Neuronal stem cell (in vitro differentiated cells): ENCODE data around the gene COA1.

ENCODE experiments used
- DNase-seq: peaks from one replicate; pipeline ENCODE4 v3.0.0-alpha.2; 2013; ENCODE audit warnings: low spot score
- H2AFZ ChIP-seq: one replicate; pipeline ENCODE4 v1.6.1; 2013; ENCODE audit warnings: mild to moderate bottlenecking, low read length, inconsistent platforms
- H2AK5ac ChIP-seq: 2 replicates; pipeline ENCODE4 v1.6.1; 2013; ENCODE audit warnings: low read depth, mild to moderate bottlenecking, inconsistent platforms, low read length, moderate library complexity, mixed read lengths
- H2BK120ac ChIP-seq: 2 replicates; pipeline ENCODE4 v1.6.1; 2013; ENCODE audit warnings: low read depth, mild to moderate bottlenecking, inconsistent platforms, low read length, moderate library complexity, mixed read lengths
- H2BK12ac ChIP-seq: one replicate; pipeline ENCODE4 v1.6.1; 2013; ENCODE audit warnings: low read length, inconsistent platforms
- H2BK15ac ChIP-seq: 2 replicates; pipeline ENCODE4 v1.6.1; 2013; ENCODE audit warnings: mild to moderate bottlenecking, low read length, inconsistent platforms, mixed read lengths
- H2BK5ac ChIP-seq: one replicate; pipeline ENCODE4 v1.6.1; 2013; ENCODE audit warnings: inconsistent platforms, mild to moderate bottlenecking, low read length, moderate library complexity
- H3K14ac ChIP-seq: one replicate; pipeline ENCODE4 v1.6.1; 2013; ENCODE audit warnings: low read length, inconsistent platforms
- H3K18ac ChIP-seq: 2 replicates; pipeline ENCODE4 v1.6.1; 2013; ENCODE audit warnings: low read length, inconsistent platforms
- H3K23ac ChIP-seq: 2 replicates; pipeline ENCODE4 v1.6.1; 2013; ENCODE audit warnings: low read depth, mild to moderate bottlenecking, mixed read lengths, low read length, inconsistent platforms; ENCODE audit not compliant: poor library complexity
- H3K27ac ChIP-seq: replicated peaks from 3 replicates; pipeline ENCODE4 v1.5.1; 2013; ENCODE audit warnings: low read length, inconsistent platforms
- H3K27me3 ChIP-seq, 3 experiments: 2 replicates each; pipeline ENCODE4 v1.6.1; 2013; ENCODE audit warnings: low read length in 3 of 3, mild to moderate bottlenecking in 2 of 3, inconsistent platforms in 1 of 3, low read depth in 1 of 3, mixed read lengths in 1 of 3, moderate library complexity in 1 of 3; ENCODE audit not compliant: control insufficient read depth in 3 of 3, insufficient read depth in 3 of 3
- H3K36me3 ChIP-seq, 2 donors: replicated peaks in 1 of 2; 2 replicates each; pipeline ENCODE4 v1.6.1; 2013; ENCODE audit warnings: low read length in 2 of 2; ENCODE audit not compliant: control insufficient read depth in 2 of 2, insufficient read depth in 2 of 2
- H3K4ac ChIP-seq: 2 replicates; pipeline ENCODE4 v1.6.1; 2013; ENCODE audit warnings: inconsistent platforms, mild to moderate bottlenecking, low read length, moderate library complexity
- H3K4me1 ChIP-seq, 2 donors: 1 replicate in 1 of 2; 2 replicates in 1 of 2; pipeline ENCODE4 v1.6.1; 2013; ENCODE audit warnings: low read length in 2 of 2, low read depth in 1 of 2; ENCODE audit not compliant: control insufficient read depth in 2 of 2, insufficient read depth in 1 of 2
- H3K4me2 ChIP-seq: one replicate; pipeline ENCODE4 v1.6.1; 2013; ENCODE audit warnings: mild to moderate bottlenecking, low read length, inconsistent platforms; ENCODE audit not compliant: insufficient read depth, poor library complexity, severe bottlenecking
- H3K4me3 ChIP-seq, 2 donors: 2 replicates each; pipeline ENCODE4 v1.5.1; 2013; ENCODE audit warnings: low read length in 2 of 2, mild to moderate bottlenecking in 2 of 2, inconsistent platforms in 1 of 2, moderate library complexity in 1 of 2
- H3K79me1 ChIP-seq: one replicate; pipeline ENCODE4 v1.6.1; 2013; ENCODE audit warnings: low read depth, mild to moderate bottlenecking, inconsistent platforms, low read length, moderate library complexity
- H3K9ac ChIP-seq: one replicate; pipeline ENCODE4 v1.6.1; 2013; ENCODE audit warnings: mild to moderate bottlenecking, low read depth, low read length, inconsistent platforms; ENCODE audit not compliant: poor library complexity
- H3K9me3 ChIP-seq, 2 donors: replicated peaks in 1 of 2; 2 replicates each; pipeline versions ENCODE3 to v1.6.1; 2013; ENCODE audit warnings: low read length in 2 of 2, mild to moderate bottlenecking in 2 of 2, inconsistent platforms in 1 of 2, low read depth in 1 of 2, mixed read lengths in 1 of 2, moderate library complexity in 1 of 2; ENCODE audit not compliant: control insufficient read depth in 2 of 2, insufficient read depth in 1 of 2
- H4K8ac ChIP-seq: one replicate; pipeline ENCODE4 v1.6.1; 2013; ENCODE audit warnings: low read depth, mild to moderate bottlenecking, inconsistent platforms, low read length, moderate library complexity
- H4K91ac ChIP-seq: one replicate; pipeline ENCODE4 v1.6.1; 2013; ENCODE audit warnings: low read length, low read depth, mild to moderate bottlenecking, inconsistent platforms; ENCODE audit not compliant: poor library complexity
- WGBS, 2 donors: extraction: QIAGEN DNeasy Blood & Tissue Kit; methylation state at CpG; one replicate each; pipeline ENCODE4 v1.1.7; 2013; ENCODE audit warnings: missing lambda C conversion rate in 2 of 2, mixed read lengths in 1 of 2; ENCODE audit not compliant: insufficient read length in 2 of 2, insufficient replicate concordance in 1 of 2; ENCODE audit errors: extremely low coverage in 2 of 2; 5-methylcytosine and 5-hydroxymethylcytosine counted together

The COA1 gene

DNA sequence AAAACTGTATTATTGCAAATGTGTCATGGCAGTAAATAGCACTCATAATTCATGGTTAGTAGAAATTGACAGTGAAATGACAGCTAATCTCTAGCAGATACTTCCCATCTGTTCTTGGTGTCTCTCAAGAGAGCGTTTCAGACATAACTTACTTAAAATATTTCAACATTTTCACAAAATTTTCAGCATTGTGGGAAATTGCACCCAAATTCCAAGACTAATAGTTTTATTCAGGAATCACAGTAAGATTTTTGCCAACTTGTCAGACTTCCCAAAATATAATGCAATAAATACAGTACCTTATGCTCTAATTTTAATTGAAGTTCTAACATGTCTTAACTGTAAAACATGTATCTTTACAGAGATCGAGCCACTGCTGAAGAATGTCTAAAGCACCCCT is 105.2 kb downstream of the COA1 start:
- H2BK12ac ChIP-seq = no peak overlapping the region
- H4K8ac ChIP-seq = no peak overlapping the region
- peaks cover 3 to 89% of the 10 kb centered on the region in 2 donors for H3K36me3 ChIP-seq
- H3K27ac ChIP-seq = no peak overlapping the region
- no peak overlapping the region for H3K23ac ChIP-seq
- no peaks in the 10 kb centered on the region for H3K4me1 ChIP-seq
- H2AFZ ChIP-seq = no peak overlapping the region
- peaks cover 0 to 2% of the 10 kb centered on the region in 2 donors for H3K9me3 ChIP-seq
- WGBS, 2 donors = no CpG with 5 or more reads among the region's 2 CpGs
- no peak overlapping the region for H3K4me2 ChIP-seq
- no peak for DNase-seq
- H2BK15ac ChIP-seq = no peak overlapping the region
- H2AK5ac ChIP-seq = no peak overlapping the region
- H3K18ac ChIP-seq = no peak overlapping the region
- H2BK120ac ChIP-seq = no peak overlapping the region
- H2BK5ac ChIP-seq = no peak overlapping the region
- no peak overlapping the region for H3K4ac ChIP-seq
- no peaks in the 10 kb centered on the region for H3K79me1 ChIP-seq
- no peak overlapping the region for H4K91ac ChIP-seq
- H3K4me3 ChIP-seq = no peak overlapping the region
- H3K27me3 ChIP-seq = no peaks in the 10 kb centered on the region
- H3K9ac ChIP-seq = no peak overlapping the region
- H3K14ac ChIP-seq = no peak overlapping the region

DNA sequence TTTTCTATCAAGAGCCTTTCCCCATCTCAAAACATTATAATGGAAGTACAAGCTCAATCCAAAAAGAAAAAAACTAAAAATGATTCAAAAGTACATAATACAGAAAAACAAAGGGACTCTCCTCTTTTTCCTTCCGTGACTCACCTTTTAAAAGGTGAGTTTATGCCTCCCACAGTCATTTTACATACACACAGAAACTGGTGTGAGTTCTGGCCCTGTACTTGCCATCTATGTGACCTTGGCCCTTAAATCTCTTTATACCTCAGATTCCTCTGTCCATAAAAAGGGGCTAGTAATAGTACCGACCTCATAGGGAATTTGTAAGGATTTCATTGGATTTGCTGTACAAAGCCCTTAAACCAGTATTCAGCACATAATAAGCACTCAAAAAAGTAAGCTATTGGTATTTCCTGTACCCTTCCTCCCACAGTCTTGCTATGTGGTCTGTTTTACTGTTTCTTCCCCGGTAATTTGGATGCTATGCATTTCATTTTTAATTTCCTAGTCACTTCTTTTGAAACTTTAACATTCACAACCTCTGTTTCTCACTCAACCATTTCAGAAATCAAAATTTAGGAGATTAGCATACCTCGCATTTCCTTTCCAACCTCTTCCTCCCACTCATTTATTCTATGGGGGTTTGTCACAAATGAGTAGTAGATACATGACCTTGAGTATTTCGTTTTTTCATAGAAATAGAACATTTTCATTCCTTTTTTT is 107.4 kb downstream of the COA1 start:
- H3K27ac ChIP-seq = no peak overlapping the region
- DNase-seq = no peak
- H3K4me2 ChIP-seq = no peak overlapping the region
- H3K4me1 ChIP-seq = peaks cover 6 to 9% of the 10 kb centered on the region in 2 donors
- no peak overlapping the region for H4K8ac ChIP-seq
- H3K27me3 ChIP-seq = no peaks in the 10 kb centered on the region
- H4K91ac ChIP-seq = no peak overlapping the region
- H2BK15ac ChIP-seq = no peak overlapping the region
- H3K4me3 ChIP-seq = no peak overlapping the region
- no peak overlapping the region for H3K9ac ChIP-seq
- no peak overlapping the region for H3K14ac ChIP-seq
- H3K36me3 ChIP-seq = peaks cover 3 to 81% of the 10 kb centered on the region in 2 donors
- H3K79me1 ChIP-seq = no peaks in the 10 kb centered on the region
- peaks cover 0 to 4% of the 10 kb centered on the region in 2 donors for H3K9me3 ChIP-seq
- H2BK12ac ChIP-seq = no peak overlapping the region
- no peak overlapping the region for H3K18ac ChIP-seq
- no peak overlapping the region for H2AK5ac ChIP-seq
- H2AFZ ChIP-seq = no peak overlapping the region
- no peak overlapping the region for H3K4ac ChIP-seq
- H2BK120ac ChIP-seq = no peak overlapping the region
- no peak overlapping the region for H2BK5ac ChIP-seq
- WGBS, 2 donors = no CpG with 5 or more reads among the region's 5 CpGs
- H3K23ac ChIP-seq = no peak overlapping the region

DNA sequence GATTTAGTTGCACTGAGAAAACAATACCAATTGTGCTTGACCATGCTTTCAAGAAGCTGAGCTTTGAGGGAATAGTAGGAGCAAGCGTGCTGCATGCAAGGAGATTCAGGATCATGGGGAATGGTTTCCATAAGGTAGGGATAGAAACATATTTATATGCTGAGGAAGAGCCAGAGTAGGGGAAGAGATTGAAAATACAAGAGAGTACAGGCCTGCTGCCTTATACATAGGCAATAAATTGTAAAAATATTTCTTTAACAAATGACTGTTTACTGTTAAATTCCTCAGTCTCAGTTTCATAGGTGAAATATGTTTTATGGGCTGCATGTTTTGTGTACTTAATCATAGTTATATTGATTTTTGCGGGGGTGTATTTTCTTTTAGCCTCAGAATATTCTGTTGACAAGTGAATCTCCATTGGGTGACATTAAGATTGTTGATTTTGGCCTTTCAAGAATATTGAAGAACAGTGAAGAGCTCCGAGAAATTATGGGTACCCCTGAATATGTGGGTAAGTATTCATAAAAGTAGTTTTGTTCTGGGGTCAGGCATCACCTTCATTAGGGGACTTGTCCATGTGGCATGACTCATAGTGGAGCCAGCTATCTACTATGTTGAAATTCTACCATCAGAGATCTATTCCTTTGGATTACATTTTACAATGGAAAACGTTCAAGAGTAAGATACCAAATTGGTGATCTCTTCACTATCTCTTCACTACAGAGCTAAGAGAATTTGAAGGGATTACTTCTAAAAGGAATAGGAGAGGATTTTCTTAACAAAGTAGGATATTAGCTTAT is 109.9 kb downstream of the COA1 start:
- H3K4me1 ChIP-seq = peaks cover 6 to 9% of the 10 kb centered on the region in 2 donors
- no peak overlapping the region for H2AFZ ChIP-seq
- H3K4me3 ChIP-seq = no peak overlapping the region
- H3K79me1 ChIP-seq = no peaks in the 10 kb centered on the region
- H4K91ac ChIP-seq = no peak overlapping the region
- H3K36me3 ChIP-seq = peaks cover 0 to 67% of the 10 kb centered on the region in 2 donors
- no peak overlapping the region for H2AK5ac ChIP-seq
- no peak overlapping the region for H3K9ac ChIP-seq
- WGBS, 2 donors = no CpG with 5 or more reads among the region's 4 CpGs
- H3K27ac ChIP-seq = no peak overlapping the region
- H3K27me3 ChIP-seq = no peaks in the 10 kb centered on the region
- DNase-seq = no peak
- H2BK15ac ChIP-seq = no peak overlapping the region
- H3K9me3 ChIP-seq = peaks cover 0 to 5% of the 10 kb centered on the region in 2 donors
- no peak overlapping the region for H3K4me2 ChIP-seq
- no peak overlapping the region for H3K4ac ChIP-seq
- H2BK12ac ChIP-seq = no peak overlapping the region
- H3K18ac ChIP-seq = no peak overlapping the region
- H2BK120ac ChIP-seq = no peak overlapping the region
- H4K8ac ChIP-seq = no peak overlapping the region
- no peak overlapping the region for H2BK5ac ChIP-seq
- no peak overlapping the region for H3K23ac ChIP-seq
- H3K14ac ChIP-seq = no peak overlapping the region

DNA sequence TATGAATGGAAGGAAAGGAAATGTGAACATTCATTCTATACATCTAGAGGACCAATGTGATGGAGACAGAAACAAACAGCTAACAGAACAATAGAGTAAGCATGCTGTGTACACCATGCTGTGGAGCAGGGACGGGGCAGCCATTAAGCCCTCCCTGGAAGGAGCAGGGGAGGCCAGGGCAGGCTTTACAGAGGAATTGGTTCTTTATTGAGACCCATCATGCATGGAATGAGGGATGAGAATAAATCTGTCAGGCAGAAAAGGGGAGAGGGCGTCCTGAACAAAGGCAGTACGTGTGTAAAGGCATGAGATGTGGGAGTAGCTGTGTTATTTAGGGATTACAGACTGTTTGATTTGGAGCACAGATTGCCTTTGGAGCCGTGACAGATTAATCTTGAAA is 111.2 kb downstream of the COA1 start:
- Histone ChIP-seq H2BK120ac (no peak overlapping the region), H4K8ac (no peak overlapping the region), H3K14ac (no peak overlapping the region), H2BK12ac (no peak overlapping the region), H2BK15ac (no peak overlapping the region), H3K27me3 (no peaks in the 10 kb centered on the region), H3K4me2 (no peak overlapping the region), H3K36me3 (peaks cover 0 to 54% of the 10 kb centered on the region in 2 donors), H3K27ac (no peak overlapping the region), H3K18ac (no peak overlapping the region), H3K4me1 (peaks cover 6 to 9% of the 10 kb centered on the region in 2 donors), H3K9me3 (peaks cover 0 to 5% of the 10 kb centered on the region in 2 donors), H3K23ac (no peak overlapping the region), H3K9ac (no peak overlapping the region), H2AK5ac (no peak overlapping the region), H3K4me3 (no peak overlapping the region), H3K79me1 (no peaks in the 10 kb centered on the region), H4K91ac (no peak overlapping the region), H3K4ac (no peak overlapping the region), H2BK5ac (no peak overlapping the region), H2AFZ (no peak overlapping the region)
- DNase-seq = no peak
- no CpG with 5 or more reads among the region's 4 CpGs for WGBS, 2 donors
